Chondrocyte (in vitro differentiated cells): ENCODE results near the gene FREY1. TPM values are rescaled to one million over a fixed set of nuclear protein-coding genes. Genes with fewer than 3 reads are reported as not detected.

Source experiments
- DNase-seq: peaks from one replicate; pipeline ENCODE4 v3.0.0; 2021; ENCODE audit warnings: mixed read lengths, low spot score
- H3K27ac Mint-ChIP-seq: one replicate; pipeline ENCODE4 v1.8.0; 2021; ENCODE audit warnings: mild to moderate bottlenecking, moderate library complexity, mixed read lengths; ENCODE audit not compliant: unreplicated experiment
- H3K27me3 Mint-ChIP-seq: 2 replicates; pipeline ENCODE4 v1.8.0; 2021; ENCODE audit warnings: low read depth, mixed read lengths
- H3K36me3 Mint-ChIP-seq: 2 replicates; pipeline ENCODE4 v1.8.0; 2021; ENCODE audit warnings: low read depth, mixed read lengths
- H3K4me1 Mint-ChIP-seq: 2 replicates; pipeline ENCODE4 v1.8.0; 2021; ENCODE audit warnings: low read depth, mild to moderate bottlenecking, mixed read lengths
- H3K4me3 Mint-ChIP-seq: one replicate; pipeline ENCODE4 v1.8.0; 2021; ENCODE audit warnings: mild to moderate bottlenecking, moderate library complexity, mixed read lengths; ENCODE audit not compliant: unreplicated experiment
- H3K9me3 Mint-ChIP-seq: 2 replicates; pipeline ENCODE4 v1.8.0; 2021; ENCODE audit warnings: low read depth, mixed read lengths
- CTCF ChIP-seq: fragments of 200-600 bp; sonication (generic); IDR thresholded peaks from 2 replicates; pipeline ENCODE4 v1.5.0; 2021; ENCODE audit warnings: antibody characterized with exemption, mild to moderate bottlenecking, moderate library complexity
- total RNA-seq: library from RNA; stranded (reverse); gene quantifications from 3 replicates; pipeline ENCODE4 v1.2.1, GENCODE V29; 2021

FREY1 gene
- total RNA-seq, 1 donor from 2014 or later, result 0.80 TPM

DNA sequence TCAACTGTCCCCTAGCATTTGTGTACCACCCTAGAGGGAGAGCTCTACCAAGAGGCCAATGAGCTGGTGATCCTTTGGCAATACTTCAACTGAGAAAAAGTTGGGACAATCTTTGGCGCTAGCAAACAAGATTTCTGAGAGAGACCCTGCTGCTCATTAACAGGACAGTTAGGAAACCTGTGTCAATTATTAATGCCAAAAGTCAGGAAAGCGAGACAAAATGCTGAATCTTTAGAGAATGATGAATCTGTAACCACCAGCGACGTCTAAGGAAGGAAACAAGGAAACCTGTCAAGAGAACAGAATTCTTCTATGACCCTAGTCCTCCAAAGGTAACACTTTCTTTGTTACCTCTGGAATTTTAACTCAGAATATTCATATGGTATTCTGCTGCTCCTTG is 35.3 kb upstream of the FREY1 start:
- Mint-ChIP-seq H3K27ac (no peak overlapping the region), H3K36me3 (peaks cover 29% of the 10 kb centered on the region), H3K4me1 (no peaks in the 10 kb centered on the region), H3K9me3 (no peaks in the 10 kb centered on the region), H3K27me3 (no peaks in the 10 kb centered on the region), H3K4me3 (no peak overlapping the region)
- DNase-seq, result no peak
- no peak for TF ChIP-seq CTCF

- TF ChIP-seq CTCF, result no peak
- Mint-ChIP-seq H3K4me1 (no peaks in the 10 kb centered on the region), H3K27ac (no peak overlapping the region), H3K36me3 (peaks cover 28% of the 10 kb centered on the region), H3K4me3 (no peak overlapping the region), H3K27me3 (no peaks in the 10 kb centered on the region), H3K9me3 (no peaks in the 10 kb centered on the region)
- no peak for DNase-seq
Observed at GRCh38 chr11:45941285-45941684, 34.2 kb upstream of the FREY1 start.

GRCh38 chr11:45939836-45940235 is 32.8 kb upstream of the FREY1 start:
- H3K4me1 Mint-ChIP-seq, result no peaks in the 10 kb centered on the region
- H3K27me3 Mint-ChIP-seq, result no peaks in the 10 kb centered on the region
- peaks cover 17% of the 10 kb centered on the region for H3K36me3 Mint-ChIP-seq
- H3K27ac Mint-ChIP-seq, result no peak overlapping the region
- H3K4me3 Mint-ChIP-seq, result no peak overlapping the region
- DNase-seq, result no peak
- no peak for TF ChIP-seq CTCF
- no peaks in the 10 kb centered on the region for H3K9me3 Mint-ChIP-seq

DNA sequence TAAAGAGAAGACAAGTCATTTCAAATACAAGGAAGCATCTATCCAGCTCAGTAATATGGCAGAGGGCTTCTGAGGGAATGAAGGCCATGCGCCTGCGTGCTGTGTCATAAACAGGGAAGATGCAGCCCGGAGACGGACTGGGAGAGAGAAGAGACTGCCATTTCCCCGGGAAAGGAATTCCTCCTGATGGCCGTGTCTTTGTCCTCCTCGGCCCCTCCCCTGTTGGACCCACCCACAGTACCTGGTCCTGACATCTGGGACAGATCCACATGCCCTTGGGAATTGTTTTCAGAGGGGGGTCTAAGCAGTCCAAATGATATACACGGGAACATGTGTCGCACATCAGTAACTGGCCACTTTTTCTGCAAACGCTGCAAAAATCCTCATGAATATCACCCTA is 30.8 kb upstream of the FREY1 start:
- TF ChIP-seq CTCF, result no peak
- no peak overlapping the region for H3K4me3 Mint-ChIP-seq
- peaks cover 16% of the 10 kb centered on the region for H3K36me3 Mint-ChIP-seq
- H3K27ac Mint-ChIP-seq, result no peak overlapping the region
- no peak for DNase-seq
- no peaks in the 10 kb centered on the region for H3K9me3 Mint-ChIP-seq
- H3K27me3 Mint-ChIP-seq, result no peaks in the 10 kb centered on the region
- no peaks in the 10 kb centered on the region for H3K4me1 Mint-ChIP-seq

GRCh38 chr11:45936511-45937054 is 29.5 kb upstream of the FREY1 start:
- no peaks in the 10 kb centered on the region for H3K9me3 Mint-ChIP-seq

More at GRCh38 chr11:45936511-45937054, 29.5 kb upstream of the FREY1 start:
- DNase-seq, result no peak
- no peak for TF ChIP-seq CTCF
- Mint-ChIP-seq H3K36me3 (peaks cover 17% of the 10 kb centered on the region), H3K27ac (no peak overlapping the region), H3K4me3 (no peak overlapping the region), H3K4me1 (no peaks in the 10 kb centered on the region), H3K27me3 (no peaks in the 10 kb centered on the region)
